Measurements from ENCODE around the gene DBR1. TPM values are rescaled to one million over a fixed set of nuclear protein-coding genes. Genes with fewer than 3 reads are reported as not detected.

Gene DBR1
- total and polyA plus RNA-seq, 3 donors from 2014 or later: 6.5 to 8.1 (median 6.9) TPM

DNA sequence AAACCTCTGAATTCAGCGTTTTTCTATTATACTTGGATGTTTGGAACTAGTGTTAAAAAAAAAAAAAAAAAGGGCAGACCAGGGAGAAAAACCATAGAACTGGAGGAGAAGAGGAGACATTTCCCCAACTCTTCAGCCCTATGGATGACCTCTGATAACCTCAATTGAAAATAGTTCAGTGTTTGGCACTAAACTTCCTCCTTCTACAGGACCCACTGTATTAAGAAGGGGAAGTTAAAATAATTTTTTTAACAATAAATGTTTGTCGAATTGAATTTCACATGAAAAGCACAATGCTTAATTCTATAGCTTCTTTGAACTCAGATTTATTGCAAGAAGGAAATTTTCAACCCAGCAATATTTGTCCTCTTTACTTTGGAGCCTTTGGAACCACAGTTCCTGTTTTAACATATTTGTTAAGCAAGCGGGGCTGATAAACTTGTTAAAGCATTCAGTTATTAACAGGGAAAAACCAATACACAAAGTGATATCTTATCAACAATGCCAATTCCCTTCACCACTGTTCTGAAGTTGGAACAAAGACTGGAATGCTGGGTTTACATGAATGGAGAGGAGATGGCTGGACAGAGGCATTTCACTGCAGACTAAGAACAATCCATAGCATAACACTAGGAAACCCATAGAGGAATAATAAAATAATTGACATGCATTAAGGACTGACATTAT, 39.4 kb downstream of the DBR1 start:
- Histone ChIP-seq H3K36me3 (ENCODE audit: low read depth, missing control alignments) (no peaks in the 10 kb centered on the region), H3K4me3 (no peak overlapping the region), H3K9me3 (no peaks in the 10 kb centered on the region), H3K4me1 (no peaks in the 10 kb centered on the region), H3K27ac (no peak overlapping the region), H3K27me3 (no peaks in the 10 kb centered on the region)
- intact Hi-C loops (cut with DNase I; ENCODE audit: low total_unique reads): no loop called here
- TF ChIP-seq, protein P1, sequence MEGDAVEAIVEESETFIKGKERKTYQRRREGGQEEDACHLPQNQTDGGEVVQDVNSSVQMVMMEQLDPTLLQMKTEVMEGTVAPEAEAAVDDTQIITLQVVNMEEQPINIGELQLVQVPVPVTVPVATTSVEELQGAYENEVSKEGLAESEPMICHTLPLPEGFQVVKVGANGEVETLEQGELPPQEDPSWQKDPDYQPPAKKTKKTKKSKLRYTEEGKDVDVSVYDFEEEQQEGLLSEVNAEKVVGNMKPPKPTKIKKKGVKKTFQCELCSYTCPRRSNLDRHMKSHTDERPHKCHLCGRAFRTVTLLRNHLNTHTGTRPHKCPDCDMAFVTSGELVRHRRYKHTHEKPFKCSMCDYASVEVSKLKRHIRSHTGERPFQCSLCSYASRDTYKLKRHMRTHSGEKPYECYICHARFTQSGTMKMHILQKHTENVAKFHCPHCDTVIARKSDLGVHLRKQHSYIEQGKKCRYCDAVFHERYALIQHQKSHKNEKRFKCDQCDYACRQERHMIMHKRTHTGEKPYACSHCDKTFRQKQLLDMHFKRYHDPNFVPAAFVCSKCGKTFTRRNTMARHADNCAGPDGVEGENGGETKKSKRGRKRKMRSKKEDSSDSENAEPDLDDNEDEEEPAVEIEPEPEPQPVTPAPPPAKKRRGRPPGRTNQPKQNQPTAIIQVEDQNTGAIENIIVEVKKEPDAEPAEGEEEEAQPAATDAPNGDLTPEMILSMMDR (IDR thresholded peaks at IDR 0.05): no peak
- no peak for TF ChIP-seq POLR2A (IDR thresholded peaks at IDR 0.05)
- 76 to 87% methylated on average over 3 of the region's 3 CpGs for WGBS, 2 donors
- DNase-seq: no peak

DNA sequence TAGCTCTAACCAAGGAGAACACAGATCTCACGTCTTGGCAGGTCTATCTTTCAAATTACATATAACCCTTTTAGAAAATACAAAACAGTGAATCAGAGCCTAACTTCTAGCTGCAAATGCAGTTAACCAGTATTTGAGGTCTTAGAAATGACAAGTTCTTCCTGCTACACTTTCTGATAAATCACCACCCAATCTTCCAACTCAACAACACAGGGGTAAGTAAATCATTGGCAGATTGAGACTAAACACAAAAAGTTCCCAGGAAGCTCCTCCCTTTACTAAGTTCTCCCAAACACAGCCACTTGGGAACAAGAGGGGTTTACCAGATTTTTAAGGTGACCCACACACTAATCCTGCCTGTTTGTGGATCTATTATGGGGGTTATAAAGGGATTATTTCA, 42.5 kb downstream of the DBR1 start, which contains the start of gene A4GNT:
A4GNT (minus strand) TSS at position 152 of the 400 bp plus-strand sequence. CDS start 1,134 bp downstream, outside the sequence.
- H3K27me3 ChIP-seq: no peaks in the 10 kb centered on the region
- H3K36me3 ChIP-seq (ENCODE audit: low read depth, missing control alignments): no peaks in the 10 kb centered on the region
- no peaks in the 10 kb centered on the region for H3K4me1 ChIP-seq
- TF ChIP-seq POLR2A (IDR thresholded peaks at IDR 0.05): no peak
- TF ChIP-seq, protein P1 (IDR thresholded peaks at IDR 0.05): no peak
- intact Hi-C loops (cut with DNase I; ENCODE audit: low total_unique reads): no loop called here
- 68 to 83% methylated on average over 1 of the region's 1 CpG for WGBS, 2 donors
- DNase-seq: no peak
- no peak within 1 kb of the TSS for H3K4me3 ChIP-seq
- H3K9me3 ChIP-seq: no peaks in the 10 kb centered on the region
- no peak within 1 kb of the TSS for H3K27ac ChIP-seq

DNA sequence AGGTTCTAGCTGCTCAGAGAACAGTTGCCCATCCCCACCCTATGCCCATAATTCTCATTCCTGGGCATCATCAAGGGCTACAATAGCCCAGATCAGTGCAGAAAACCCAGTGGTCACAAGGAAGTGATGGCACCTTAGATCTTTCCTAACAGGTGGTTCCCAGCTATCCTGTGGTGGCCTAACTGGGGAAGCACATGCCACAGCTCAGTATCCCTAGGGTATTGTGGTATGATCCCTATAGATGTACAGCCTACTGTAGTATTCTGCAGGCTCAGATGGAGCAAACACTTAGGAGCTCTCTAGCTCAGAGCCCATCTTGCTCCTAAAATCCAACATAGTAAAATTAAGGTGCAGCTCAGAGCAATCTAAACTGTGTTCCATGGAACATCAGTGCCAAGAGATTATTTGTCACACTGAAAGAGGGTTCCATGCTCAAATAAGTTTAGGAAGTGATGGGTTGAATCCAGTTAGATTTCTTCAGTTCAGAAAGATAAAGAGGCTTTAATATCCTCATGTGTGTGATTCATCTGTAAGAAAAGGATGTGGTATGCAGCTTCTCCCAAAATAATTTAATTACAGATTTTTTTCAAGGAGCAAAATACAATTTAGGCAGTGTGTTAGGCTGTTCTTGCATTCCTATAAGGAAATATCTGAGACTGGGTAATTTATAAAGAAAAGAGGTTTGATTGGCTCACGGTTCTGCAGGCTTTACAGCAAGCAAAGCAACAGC, 46.9 kb downstream of the DBR1 start:
- Histone ChIP-seq H3K4me3 (no peak overlapping the region), H3K9me3 (no peaks in the 10 kb centered on the region), H3K4me1 (no peaks in the 10 kb centered on the region), H3K27me3 (no peaks in the 10 kb centered on the region), H3K36me3 (ENCODE audit: low read depth, missing control alignments) (no peaks in the 10 kb centered on the region), H3K27ac (no peak overlapping the region)
- no peak for DNase-seq
- TF ChIP-seq POLR2A (IDR thresholded peaks at IDR 0.05): no peak
- TF ChIP-seq, protein P1 (IDR thresholded peaks at IDR 0.05): no peak
- intact Hi-C loops (cut with DNase I; ENCODE audit: low total_unique reads): no loop called here
- WGBS, 2 donors: 88 to 91% methylated on average over 1 of the region's 1 CpG

DNA sequence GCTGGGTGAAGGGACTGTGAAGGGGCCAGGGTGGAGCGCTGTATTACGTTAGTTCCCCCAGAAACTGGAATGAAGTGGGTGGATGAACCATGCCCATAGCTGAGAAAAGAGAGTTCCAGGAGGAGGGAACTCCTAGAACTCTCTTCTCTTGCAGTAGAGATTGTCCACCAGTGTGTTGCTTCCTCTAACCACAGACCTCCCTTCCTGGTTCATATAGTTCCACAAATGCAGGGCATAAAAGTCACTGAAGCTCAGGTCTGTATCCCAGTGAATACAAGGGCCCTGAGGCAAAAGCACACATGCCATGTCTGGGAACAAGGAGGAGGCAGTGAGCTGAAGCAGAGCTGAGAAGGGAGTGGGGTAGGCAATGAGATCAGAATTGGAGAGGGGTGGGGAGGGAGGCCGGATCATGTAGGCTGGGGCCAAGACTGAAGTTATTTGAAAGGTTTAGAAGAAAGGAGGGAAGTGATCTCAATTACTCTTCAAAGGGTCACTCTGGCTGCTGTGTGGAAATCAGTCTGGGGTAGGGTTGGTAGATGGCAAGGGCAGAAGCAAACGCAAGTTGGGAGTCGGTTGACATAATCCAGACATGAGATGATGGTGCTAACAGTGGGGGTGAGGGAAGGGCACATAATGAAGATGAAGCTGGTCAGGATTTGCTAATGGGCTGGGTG, 49.0 kb downstream of the DBR1 start:
- no peak for DNase-seq
- H3K4me3 ChIP-seq: no peak overlapping the region
- H3K9me3 ChIP-seq: no peaks in the 10 kb centered on the region
- intact Hi-C loops (cut with DNase I; ENCODE audit: low total_unique reads): no loop called here
- H3K36me3 ChIP-seq (ENCODE audit: low read depth, missing control alignments): no peaks in the 10 kb centered on the region
- TF ChIP-seq POLR2A (IDR thresholded peaks at IDR 0.05): no peak
- H3K4me1 ChIP-seq: no peaks in the 10 kb centered on the region
- H3K27ac ChIP-seq: no peak overlapping the region
- no peaks in the 10 kb centered on the region for H3K27me3 ChIP-seq
- 52 to 64% methylated on average over 5 of the region's 5 CpGs for WGBS, 2 donors

DNA sequence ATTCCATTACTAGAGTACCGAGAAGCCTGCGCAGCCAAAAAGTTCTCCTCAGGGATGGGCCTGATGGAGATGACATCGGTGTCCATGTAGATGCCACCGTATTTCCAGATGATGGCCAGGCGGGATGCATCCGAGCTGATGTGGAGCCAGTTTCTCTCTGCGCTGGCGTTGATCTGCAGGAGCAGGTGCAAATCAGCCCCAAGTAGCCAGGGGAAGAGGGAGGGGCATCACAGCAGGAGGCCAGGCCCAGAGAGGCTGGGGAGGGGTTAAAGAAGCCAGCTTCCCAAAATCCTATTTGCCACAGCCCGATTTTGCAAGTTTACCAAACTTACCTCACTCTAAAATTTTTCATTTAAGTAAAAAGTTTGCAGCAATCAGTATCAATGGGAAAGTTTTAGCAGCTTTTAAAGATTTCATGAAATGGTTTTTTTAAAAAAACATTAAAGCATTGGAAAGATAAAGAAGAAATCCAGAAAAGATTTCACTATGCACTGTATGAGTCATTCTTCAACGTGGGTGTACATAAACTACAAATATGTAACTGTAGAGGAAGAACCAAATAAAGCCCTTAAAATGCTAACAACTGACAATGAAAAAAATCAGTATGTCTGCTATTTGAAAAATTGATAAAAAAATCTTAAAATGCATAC, 49.9 kb downstream of the DBR1 start:
- H3K36me3 ChIP-seq (ENCODE audit: low read depth, missing control alignments): no peaks in the 10 kb centered on the region
- DNase-seq: no peak
- no peaks in the 10 kb centered on the region for H3K27me3 ChIP-seq
- TF ChIP-seq, protein P1 (IDR thresholded peaks at IDR 0.05): no peak
- no peak for TF ChIP-seq POLR2A (IDR thresholded peaks at IDR 0.05)
- no peak overlapping the region for H3K4me3 ChIP-seq
- intact Hi-C loops (cut with DNase I; ENCODE audit: low total_unique reads): no loop called here
- no peaks in the 10 kb centered on the region for H3K4me1 ChIP-seq
- 78 to 85% methylated on average over 10 of the region's 10 CpGs for WGBS, 2 donors
- no peaks in the 10 kb centered on the region for H3K9me3 ChIP-seq
- H3K27ac ChIP-seq: no peak overlapping the region

Data from testis (tissue), 3 donors.